Hematopoietic multipotent progenitor cell treated with erythropoietin and hydrocortisone succinate and interleukin-3 and kit ligand, for 4 days (in vitro differentiated cells): ENCODE results near the gene GNAI2.

ENCODE experiments used
- DNase-seq: peaks from one replicate; pipeline ENCODE4 v3.0.0-alpha.2; 2015

The GNAI2 gene

DNA sequence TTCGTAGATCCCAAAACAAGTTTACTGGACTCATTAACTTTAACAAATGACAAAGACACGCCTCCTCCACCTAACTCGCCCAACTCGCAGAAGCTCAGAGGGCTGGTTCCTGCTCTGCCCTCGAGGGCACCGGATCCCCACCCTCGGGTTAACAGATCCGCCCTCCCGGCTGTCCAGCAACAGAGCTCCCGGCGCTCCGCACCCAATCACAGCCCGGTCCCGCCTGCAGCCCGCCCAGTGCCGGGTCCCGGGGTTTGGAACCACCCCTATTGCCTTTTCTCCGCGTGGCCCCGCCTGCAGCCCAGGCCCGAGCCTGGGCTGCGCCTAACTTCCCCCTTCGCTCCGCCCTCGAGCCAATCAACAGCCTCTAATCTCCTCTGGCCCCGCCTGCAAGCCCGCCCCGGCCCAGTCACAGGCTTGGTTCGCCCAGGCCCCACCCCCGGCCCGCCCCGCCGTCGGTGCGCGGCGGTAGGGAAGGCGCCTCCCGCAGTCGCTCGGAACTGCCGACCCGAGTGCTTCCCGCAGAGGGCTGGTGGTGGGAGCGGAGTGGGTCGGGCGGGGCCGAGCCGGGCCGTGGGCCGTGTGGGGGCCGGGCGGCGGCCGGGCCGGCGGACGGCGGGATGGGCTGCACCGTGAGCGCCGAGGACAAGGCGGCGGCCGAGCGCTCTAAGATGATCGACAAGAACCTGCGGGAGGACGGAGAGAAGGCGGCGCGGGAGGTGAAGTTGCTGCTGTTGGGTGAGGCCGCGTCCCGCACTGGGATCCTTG lies at the start of gene GNAI2:
Gene GNAI2, plus strand, starts transcription at position 489 of the 768 bp plus-strand sequence. Its CDS starts 132 bp downstream, at position 621.
- DNase-seq: peak; percentile 99

DNA sequence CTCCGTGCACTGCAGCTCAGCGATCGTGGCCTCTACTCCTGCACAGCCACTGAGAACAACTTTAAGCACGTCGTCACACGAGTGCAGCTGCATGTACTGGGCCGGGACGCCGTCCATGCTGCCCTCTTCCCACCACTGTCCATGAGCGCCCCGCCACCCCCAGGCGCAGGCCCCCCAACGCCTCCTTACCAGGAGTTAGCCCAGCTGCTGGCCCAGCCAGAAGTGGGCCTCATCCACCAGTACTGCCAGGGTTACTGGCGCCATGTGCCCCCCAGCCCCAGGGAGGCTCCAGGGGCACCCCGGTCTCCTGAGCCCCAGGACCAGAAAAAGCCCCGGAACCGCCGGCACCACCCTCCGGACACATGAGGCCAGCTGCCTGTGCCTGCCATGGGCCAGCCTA lies 48.3 kb upstream of the GNAI2 start:
- DNase-seq: no peak

DNA sequence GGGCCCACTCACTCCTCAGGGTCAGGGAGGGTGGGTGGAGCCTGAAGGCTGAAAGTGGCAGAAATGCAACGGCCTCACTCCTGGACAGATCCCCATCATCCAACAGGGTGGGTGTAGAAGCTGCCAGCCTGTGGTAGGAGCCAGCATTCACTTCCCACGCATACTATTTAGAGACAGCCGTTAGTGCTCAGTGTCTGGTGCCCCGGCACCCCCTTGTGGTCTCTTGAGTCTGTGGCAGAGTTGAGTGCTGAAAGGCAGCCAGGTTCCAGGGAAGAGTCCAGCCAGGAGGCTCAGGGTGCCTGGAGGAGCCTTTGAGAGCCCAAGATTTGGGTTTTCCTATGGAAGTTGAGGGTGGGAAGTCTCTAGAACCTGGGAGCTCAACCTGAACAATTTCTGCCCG lies 46.7 kb upstream of the GNAI2 start:
- peak; percentile 91 for DNase-seq

DNA sequence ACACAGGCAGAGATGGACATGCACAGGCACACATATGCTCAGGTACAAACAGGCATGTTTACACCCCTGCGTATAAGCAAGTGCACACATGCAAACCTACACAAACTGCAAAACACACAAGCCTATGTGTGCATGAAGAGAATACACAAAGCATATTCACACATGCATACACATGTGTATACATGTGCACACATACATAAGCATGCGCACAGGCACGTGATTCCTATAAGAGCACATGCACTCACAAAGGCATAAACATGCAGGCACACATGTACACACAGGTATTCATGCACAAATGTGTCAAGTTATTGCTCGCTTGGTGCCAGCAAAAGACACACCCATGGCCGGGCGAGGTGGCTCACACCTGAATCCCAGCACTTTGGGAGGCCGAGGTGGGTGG lies 46.0 kb upstream of the GNAI2 start:
- DNase-seq: no peak

DNA sequence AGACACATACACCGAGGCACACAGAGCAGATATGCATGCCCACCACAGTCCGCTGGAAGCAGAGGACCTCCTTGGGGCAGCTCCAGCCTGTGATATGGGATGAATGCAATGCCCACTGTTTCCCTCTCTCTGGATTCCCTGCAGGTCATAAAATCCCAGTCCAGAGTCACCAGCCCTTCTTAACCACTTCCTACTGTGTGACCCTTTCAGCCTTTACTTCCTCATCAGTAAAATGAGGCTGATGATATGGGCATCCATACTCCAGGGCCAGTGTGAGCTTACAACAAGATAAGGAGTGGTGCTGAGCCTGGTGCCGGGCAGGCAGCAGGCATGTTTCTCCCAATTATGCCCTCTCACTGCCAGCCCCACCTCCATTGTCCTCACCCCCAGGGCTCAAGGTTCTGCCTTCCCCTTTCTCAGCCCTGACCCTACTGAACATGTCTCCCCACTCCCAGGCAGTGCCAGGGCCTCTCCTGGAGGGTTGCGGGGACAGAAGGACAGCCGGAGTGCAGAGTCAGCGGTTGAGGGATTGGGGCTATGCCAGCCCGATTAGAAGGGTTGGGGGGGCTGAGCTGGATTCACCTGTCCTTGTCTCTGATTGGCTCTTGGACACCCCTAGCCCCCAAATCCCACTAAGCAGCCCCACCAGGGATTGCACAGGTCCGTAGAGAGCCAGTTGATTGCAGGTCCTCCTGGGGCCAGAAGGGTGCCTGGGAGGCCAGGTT lies 44.9 kb upstream of the GNAI2 start, which contains the start of gene GNAT1:
Gene GNAT1, plus strand, starts transcription at position 675 of the 725 bp plus-strand sequence. CDS start 116 bp downstream, outside the sequence.
- DNase-seq: peak; percentile 53

DNA sequence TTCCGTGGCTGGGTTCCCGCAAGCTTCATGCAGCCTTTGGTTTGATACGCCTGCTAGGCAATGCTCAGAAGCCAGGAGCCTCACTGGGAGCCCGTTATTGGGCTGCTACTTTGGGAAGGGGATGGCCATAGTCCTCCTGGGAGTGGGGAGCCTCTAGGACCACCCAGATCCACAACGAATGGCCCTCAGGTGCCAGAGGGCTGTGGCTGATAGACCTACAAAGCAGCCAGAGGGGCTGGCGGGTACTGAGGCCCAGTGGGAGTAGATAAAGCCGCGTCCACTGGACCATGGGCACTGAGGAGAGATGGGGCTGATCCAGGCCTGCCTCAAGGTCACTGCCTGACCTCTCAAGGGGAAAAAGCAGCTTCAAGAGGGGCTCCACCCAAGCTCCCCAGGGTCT lies 43.9 kb upstream of the GNAI2 start:
- no peak for DNase-seq

DNA sequence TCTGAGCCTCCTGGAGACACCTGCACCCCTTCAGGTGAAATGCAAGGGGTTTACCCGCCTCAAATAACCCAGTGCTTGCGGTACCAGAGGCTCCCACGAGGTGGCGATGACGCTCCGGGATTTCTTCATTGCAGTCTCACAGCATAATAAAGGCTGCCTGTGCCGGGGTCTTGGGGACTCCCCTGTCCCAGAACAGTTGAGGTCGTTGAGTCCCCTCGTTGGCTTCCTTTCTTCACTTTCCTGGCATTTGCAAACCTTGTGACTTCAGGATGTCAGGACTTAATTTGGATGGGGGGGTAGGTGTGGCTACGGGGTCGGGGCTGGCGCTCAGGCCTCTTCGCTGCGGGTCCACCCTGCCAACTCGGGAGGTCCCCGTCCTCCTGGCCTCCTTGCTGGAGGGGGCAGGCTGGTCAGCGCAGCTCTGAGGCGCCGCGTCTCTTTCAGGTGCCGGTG lies 43.3 kb upstream of the GNAI2 start:
- DNase-seq: peak; percentile 80

DNA sequence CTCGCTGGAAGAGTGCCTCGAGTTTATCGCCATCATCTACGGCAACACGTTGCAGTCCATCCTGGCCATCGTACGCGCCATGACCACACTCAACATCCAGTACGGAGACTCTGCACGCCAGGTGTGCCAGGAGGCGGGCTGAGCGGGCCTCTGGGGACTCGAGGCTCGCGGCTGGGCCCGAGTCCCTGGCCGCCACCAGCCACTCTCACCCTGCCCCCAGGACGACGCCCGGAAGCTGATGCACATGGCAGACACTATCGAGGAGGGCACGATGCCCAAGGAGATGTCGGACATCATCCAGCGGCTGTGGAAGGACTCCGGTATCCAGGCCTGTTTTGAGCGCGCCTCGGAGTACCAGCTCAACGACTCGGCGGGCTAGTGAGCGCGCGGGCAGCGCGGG lies 42.7 kb upstream of the GNAI2 start:
- DNase-seq: no peak

DNA sequence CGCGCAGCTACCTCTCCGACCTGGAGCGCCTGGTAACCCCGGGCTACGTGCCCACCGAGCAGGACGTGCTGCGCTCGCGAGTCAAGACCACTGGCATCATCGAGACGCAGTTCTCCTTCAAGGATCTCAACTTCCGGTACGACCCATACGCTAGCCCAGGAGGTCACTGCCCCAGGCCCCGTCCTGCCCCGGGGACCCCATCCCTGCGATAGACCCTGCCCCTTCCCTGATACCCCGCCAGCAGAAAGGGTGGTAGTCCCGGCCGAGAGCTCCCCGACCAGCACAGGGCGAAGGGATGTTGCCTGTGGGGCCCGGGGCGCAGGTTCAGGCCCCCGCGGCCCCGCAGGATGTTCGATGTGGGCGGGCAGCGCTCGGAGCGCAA lies 42.3 kb upstream of the GNAI2 start:
- DNase-seq: no peak

DNA sequence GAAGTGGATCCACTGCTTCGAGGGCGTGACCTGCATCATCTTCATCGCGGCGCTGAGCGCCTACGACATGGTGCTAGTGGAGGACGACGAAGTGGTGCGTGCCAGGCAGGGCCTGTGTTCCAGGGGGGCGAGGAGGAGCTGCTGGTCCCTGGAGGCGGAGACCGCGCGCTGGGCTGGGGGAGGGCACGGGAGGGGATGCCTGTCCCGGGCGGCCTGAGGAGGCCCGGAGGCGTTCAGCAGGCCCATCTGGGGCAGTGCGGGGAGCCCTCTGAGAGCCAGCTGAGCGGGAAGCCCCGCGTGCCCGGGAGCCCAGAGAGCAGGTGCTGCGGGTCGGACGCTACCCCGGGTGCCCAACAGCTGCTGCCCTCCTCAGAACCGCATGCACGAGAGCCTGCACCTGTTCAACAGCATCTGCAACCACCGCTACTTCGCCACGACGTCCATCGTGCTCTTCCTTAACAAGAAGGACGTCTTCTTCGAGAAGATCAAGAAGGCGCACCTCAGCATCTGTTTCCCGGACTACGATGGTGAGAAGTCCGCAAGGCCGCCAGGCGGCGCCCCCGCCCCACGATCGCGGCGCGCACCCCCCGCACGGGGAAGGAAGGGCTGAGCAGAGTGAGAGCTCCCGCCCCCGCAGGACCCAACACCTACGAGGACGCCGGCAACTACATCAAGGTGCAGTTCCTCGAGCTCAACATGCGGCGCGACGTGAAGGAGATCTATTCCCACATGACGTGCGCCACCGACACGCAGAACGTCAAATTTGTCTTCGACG lies 41.7 kb upstream of the GNAI2 start:
- DNase-seq: peak; percentile 78

DNA sequence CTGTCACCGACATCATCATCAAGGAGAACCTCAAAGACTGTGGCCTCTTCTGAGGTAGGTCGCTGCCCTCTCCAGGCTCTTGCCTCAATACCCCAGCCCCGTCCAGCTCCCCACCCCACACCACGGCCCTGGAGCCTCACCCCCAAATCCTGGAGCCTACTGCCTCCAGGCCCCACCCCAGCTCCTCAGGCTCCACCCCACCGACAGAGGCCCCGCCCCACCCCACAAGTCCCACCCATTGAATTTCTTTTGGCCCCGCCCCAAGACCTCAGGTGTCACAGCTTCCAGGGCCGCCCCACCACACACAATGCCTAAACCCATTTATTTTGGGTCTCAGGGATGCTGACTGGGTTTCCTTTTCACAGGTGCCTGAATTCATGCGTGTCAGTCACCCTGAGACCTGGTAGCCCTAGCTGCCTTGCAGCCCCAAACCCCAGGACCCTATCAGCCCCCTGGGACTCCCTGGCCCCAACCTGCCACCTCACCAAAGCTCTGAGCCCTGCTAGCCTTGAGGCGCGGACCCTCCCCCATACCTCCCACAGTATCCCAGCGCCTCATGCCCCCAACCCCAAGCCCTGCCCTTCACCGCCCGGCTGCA lies 41.0 kb upstream of the GNAI2 start:
- DNase-seq: peak; percentile 55

DNA sequence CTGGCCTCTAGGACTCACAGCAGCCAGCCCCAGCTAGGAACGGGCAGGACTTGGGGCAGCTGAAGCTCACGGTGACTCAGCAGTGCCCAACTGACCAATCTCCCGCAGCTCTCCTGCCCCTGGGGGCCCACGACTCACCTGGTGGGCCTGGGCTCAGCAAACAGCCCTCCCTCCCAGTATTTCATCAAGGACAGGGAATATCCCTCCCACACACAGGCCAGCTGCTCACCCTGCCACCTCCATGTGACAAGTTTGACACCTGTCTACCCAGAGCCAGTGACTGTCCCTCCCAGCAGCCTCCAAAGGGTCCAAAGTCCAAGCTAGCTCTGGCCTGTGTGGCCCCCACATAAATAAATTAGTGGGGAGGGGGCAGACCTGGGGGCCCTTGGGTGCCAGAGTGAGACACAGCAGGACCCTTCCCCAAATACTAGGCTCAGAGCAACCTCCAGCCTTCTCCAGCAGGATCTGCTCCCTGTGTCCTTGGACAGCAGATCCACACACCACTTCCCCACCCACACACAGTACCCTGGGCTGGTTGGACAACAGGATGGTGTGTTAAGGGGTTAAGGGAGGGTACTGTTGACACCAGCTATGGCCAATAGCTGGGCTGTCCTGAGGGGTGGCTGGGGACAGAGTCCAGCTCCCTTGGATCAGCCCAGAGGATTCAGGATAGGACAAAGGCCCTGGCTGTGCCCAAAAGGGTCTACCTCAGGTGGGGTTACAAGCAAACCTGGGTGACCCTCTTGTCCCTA lies 40.3 kb upstream of the GNAI2 start:
- no peak for DNase-seq

DNA sequence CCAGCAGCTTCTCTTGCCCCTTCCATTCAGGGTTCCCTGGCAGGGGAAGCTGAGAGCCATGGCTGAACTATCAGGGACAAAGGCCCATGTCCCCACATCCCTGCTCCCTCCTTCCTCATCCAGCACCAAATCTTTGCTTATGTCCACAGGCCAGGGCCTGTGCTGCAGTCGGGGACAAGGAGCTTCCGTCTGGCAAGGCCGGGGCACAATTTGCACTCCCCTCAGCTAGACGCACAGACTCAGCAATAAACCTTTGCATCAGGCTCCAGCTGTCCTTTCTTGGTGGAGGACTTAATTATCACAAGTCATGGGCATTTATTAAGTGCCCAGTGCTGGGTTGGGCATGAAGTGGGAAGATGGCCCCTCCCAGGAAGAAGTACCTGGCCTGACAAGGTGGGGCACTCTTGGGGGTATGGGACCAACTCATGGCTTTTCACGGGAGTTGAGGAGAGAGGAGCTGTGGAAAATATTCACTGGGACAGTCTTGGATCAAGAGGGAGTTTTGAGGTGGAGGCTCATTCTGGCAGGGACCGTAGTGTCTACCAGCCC lies 39.7 kb upstream of the GNAI2 start:
- DNase-seq: no peak

DNA sequence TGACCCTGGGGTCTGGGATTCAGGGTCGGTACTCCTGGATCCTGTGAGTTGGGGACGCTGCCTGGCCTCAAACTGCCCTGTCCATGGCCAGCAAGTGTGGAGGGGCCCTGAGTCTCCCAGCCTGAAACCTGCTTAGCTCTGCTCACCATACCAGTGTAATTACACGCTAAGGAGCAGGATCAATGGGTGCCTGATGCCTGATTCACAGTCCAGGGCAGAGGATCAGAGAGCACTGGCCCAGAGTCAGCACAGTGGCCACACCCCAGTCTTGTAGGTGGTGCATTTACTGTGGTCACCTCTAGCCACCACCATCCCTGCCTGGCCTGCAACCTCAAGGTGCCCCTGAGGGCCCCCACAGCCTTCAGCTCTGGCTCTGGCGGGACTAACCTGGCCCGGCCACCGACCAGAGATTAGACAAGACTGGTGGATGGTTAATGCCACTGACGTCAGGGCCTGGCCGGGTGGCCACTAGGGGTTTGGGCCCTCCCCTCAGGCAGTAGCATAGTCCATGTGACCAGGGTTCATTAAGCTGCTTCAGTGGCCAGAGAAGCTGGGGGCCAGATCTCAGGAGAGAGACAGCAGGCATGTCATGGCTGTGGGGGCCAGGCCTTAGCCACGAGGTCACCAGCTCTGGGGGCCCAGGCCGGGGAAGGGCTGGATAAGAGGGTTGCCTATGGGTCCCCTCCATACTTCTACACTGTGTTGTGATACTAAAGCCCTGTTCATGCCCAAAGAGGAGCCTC lies 34.3 kb upstream of the GNAI2 start:
- DNase-seq: no peak

DNA sequence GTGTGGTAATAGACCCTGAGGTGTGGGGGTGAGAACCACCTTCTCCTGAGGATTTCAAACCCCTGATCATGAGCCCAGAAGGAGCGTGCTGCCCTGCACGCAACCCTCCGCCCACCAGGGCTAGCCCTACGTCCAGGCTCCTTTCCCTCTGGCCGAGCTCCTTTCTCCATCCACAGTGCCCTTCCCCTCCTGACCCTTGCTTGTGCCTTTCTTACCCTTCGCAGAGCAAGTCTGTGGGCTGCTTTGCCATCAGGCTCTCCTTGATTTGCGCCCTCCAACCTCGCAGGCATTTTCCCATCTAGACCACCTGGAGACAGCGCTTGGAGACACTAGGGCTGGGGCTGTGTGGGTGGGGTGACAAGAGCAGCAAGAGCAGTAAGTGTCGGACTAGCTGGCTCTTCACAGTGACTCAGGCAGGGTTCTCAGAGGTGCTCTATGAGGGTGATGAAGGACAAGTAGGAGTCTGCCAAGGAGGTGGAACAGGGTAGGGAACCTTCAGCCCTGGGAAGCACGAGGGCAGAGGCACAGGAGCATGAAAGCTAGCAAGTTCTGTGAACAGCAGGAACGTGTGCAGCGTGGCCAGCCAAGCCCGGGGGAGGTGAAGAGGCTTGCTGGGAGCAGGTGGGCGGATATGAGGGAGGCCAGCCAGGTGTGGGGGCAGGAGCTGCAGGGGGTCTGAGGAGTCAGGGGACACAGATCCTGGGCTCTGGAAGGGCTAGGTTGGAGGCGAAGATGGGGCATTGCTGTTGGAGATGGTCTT lies 33.5 kb upstream of the GNAI2 start:
- no peak for DNase-seq

DNA sequence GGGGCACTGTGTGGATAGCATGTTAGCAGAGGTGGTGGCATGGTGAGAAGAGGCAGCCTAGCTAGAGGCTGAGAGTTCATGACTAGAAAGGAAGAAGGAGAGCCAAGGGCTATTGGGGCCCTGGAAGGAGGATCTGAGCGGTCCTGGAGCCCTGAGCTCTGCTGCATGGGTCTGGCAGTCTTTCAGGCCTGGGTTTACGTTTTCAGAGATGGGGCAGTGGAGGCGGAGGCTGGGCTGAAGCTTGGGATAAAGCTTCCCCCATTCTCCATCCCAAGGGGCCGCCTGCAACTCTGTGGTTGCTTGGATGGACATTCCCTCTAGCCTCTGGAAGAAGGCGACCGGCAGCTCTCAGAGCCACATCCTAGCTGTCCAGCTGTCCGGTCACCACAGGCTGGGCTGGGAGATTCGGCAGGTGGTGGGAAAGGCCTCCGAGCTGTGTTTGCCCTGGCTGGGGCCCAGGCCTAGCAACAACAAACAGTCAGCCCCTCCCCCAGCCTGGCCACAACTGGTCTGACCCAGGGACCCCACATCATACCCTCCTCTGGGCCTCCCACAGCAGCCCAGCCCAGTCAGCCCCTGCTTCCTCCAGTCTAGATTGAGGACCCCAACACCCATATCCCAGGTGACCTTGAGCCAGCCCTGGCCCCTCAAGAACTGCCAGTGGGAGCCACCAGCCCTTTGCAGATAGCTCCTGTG lies 32.7 kb upstream of the GNAI2 start:
- no peak for DNase-seq

DNA sequence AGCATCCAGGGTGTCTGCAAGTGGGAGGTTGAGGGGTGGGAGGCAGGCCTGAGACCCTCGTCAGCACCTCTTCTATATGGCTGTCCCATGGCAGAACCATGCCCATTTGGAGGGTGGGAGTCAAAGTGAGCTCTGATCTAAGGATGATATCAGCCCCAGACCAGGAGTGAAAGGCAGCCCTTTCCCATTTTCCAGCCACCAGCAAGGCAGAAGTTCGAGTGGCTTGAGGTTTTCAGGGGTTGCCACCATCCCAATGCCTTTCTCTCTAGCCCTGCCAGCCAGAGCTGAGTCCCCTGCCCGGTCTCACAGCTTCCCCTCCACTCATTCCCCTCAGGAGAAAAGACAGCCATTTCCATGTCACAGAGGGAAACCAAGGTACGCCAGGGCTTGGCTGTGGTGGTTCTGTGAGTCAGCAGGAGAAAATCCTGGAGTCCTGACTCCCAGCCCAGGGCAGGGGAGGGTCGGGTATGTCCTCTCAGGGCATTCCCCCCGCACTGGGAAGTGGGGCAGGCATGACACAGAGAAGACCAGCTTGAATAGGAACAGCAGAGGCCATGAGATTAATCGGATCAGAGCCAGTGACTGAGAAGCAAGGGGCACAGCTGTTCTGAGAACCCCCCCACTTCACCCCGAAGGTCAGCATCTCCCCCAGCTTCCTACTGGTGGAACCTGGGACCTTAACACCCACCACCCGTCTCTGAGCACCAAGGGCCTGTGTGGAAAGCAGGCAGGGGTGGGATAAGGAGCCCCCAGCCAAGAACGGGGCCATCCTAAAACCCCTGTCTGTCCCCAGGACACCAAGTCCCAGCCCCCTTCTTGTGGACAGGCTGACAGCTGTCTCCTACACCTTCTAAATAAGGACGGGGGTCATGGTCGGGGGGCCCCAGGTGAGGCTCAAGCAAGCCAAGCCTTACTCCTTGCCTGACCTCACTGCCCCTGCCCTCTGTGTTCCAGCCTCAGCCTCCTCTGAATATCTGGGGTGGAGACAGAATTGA lies 31.9 kb upstream of the GNAI2 start:
- no peak for DNase-seq

DNA sequence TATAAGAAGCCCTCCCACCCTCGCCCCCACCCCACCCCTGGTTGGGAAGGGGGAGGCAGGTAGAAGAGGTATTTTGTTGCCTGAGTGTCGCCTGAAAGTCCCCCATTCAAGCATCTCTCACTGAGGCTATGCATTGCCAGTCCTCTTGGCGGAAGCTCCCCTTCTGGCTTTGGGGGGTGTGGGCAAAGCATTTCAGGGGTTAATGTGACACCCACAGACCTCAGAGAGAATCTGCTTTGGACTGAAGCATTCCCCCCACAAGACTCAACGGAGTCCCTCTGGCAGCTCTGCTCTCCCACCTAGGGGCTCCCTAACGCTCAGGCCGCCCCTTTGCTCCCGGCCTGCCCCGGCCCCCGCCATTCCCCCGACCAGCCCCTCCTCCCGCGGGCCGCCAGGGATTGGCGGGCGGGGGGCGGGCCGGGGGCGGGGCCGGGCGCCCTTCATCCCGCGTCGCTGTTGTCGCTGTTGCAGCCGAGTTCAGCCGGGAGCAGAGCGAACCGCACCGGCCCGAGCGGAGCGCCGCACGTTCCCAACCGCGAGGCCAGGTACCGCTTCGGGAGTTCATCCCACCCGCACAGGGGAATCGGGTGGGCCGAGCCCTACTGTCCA lies 31.1 kb upstream of the GNAI2 start, which contains the start of gene SLC38A3:
Gene SLC38A3, plus strand, starts transcription at position 468 of the 609 bp plus-strand sequence. CDS start 8,929 bp downstream, outside the sequence.
- DNase-seq: peak; percentile 36
